Activated CD4-positive, alpha-beta T cell treated with anti-CD3 and anti-CD28 coated beads for 36 hours (primary cell): ENCODE results near the gene CACNB4. TPM values are rescaled to one million over a fixed set of nuclear protein-coding genes. Genes with fewer than 3 reads are reported as not detected.

Experiments used
- ATAC-seq: fragments of 200-7000 bp; cut with Tn5 transposase; one replicate; pipeline ENCODE4 v1.10.0; 2021; ENCODE audit warnings: mild to moderate bottlenecking, moderate library complexity
- CTCF ChIA-PET: fragments of 350-600 bp; sonication (Branson Sonifier 250); formaldehyde crosslinking; loops from one replicate; lab custom pipeline; 2021; ENCODE audit warnings: antibody characterized with exemption; lab: Charles Lee
- POLR2A ChIA-PET: fragments of 350-600 bp; sonication (Branson Sonifier 250); formaldehyde crosslinking; loops from one replicate; lab custom pipeline; 2021; ENCODE audit warnings: antibody characterized with exemption, inconsistent platforms; lab: Charles Lee
- DNase-seq: peaks from one replicate; pipeline ENCODE4 v3.0.0-alpha.2; 2020
- H3K27ac Mint-ChIP-seq: one replicate; pipeline ENCODE4 v1.8.0; 2021; ENCODE audit warnings: mixed read lengths
- H3K27me3 Mint-ChIP-seq: one replicate; pipeline ENCODE4 v1.8.0; 2021; ENCODE audit warnings: mixed read lengths
- H3K36me3 Mint-ChIP-seq: one replicate; pipeline ENCODE4 v1.8.0; 2021; ENCODE audit warnings: low read depth, mixed read lengths
- H3K4me1 Mint-ChIP-seq: one replicate; pipeline ENCODE4 v1.8.0; 2021; ENCODE audit warnings: mixed read lengths
- H3K4me3 Mint-ChIP-seq: one replicate; pipeline ENCODE4 v1.8.0; 2021; ENCODE audit warnings: mild to moderate bottlenecking, moderate library complexity, mixed read lengths
- H3K9me3 Mint-ChIP-seq: one replicate; pipeline ENCODE4 v1.8.0; 2021; ENCODE audit warnings: low read depth, mixed read lengths
- intact Hi-C, 2 experiments: fragments of 100-400 bp; cut with DNase I in 1 of 2; cut with micrococcal nuclease in 1 of 2; formaldehyde crosslinking; loops; one replicate each; pipeline versions ENCODE4 v1.14.2 to v1.15.1; 2022 to 2024; cut with DNase I, micrococcal nuclease
- total RNA-seq, 2 experiments: library from RNA; stranded (reverse); gene quantifications; one replicate each; pipeline ENCODE4 v1.2.3, GENCODE V29; 2021

CACNB4 gene
- total RNA-seq, 2 experiments from 2014 or later: 0.26 to 0.37 TPM

- ChIA-PET POLR2A (no interaction called here), CTCF (interaction anchor here (0.6 to 0.9 kb wide), 2 partner anchors 184 to 225 kb away, joined by 3 to 4 read pairs; no protein-coding TSS in a partner anchor)
- Mint-ChIP-seq H3K27ac (no peak overlapping the region), H3K36me3 (no peaks in the 10 kb centered on the region), H3K4me1 (no peaks in the 10 kb centered on the region), H3K27me3 (peaks cover 6% of the 10 kb centered on the region), H3K9me3 (no peaks in the 10 kb centered on the region), H3K4me3 (no peak overlapping the region)
- no peak for DNase-seq
- no peak for ATAC-seq
- intact Hi-C loops: no loop called here
Measured at GRCh38 chr2:151862700-151863099, 236.1 kb downstream of the CACNB4 start.

- intact Hi-C loops: no loop called here
- H3K4me1 Mint-ChIP-seq: no peaks in the 10 kb centered on the region
- ATAC-seq (no peak), DNase-seq (no peak)
- H3K4me3 Mint-ChIP-seq: no peak overlapping the region
- H3K36me3 Mint-ChIP-seq: no peaks in the 10 kb centered on the region
- peaks cover 2% of the 10 kb centered on the region for H3K27me3 Mint-ChIP-seq
- CTCF ChIA-PET: no interaction called here
- H3K9me3 Mint-ChIP-seq: no peaks in the 10 kb centered on the region
- POLR2A ChIA-PET: no interaction called here
- H3K27ac Mint-ChIP-seq: no peak overlapping the region
Measured at GRCh38 chr2:151861174-151861573, 237.7 kb downstream of the CACNB4 start.

- DNase-seq (no peak), ATAC-seq (no peak)
- no peak overlapping the region for H3K27ac Mint-ChIP-seq
- no peaks in the 10 kb centered on the region for H3K36me3 Mint-ChIP-seq
- POLR2A ChIA-PET: no interaction called here
- no peaks in the 10 kb centered on the region for H3K9me3 Mint-ChIP-seq
- peaks cover 2% of the 10 kb centered on the region for H3K27me3 Mint-ChIP-seq
- intact Hi-C loops: no loop called here
- no peaks in the 10 kb centered on the region for H3K4me1 Mint-ChIP-seq
- CTCF ChIA-PET: no interaction called here
- H3K4me3 Mint-ChIP-seq: no peak overlapping the region
Measured at GRCh38 chr2:151860613-151861146, 238.2 kb downstream of the CACNB4 start.

GRCh38 chr2:151860210-151860609, 238.6 kb downstream of the CACNB4 start:
- ATAC-seq: no peak
- DNase-seq: no peak
- Mint-ChIP-seq H3K27me3 (peaks cover 2% of the 10 kb centered on the region), H3K4me3 (no peak overlapping the region), H3K4me1 (no peaks in the 10 kb centered on the region), H3K27ac (no peak overlapping the region), H3K9me3 (no peaks in the 10 kb centered on the region), H3K36me3 (no peaks in the 10 kb centered on the region)
- intact Hi-C loops: no loop called here
- ChIA-PET POLR2A (no interaction called here), CTCF (interaction anchor here (0.6 kb wide), 1 partner anchor 61 kb away, joined by 4 read pairs; no protein-coding TSS in a partner anchor)

GRCh38 chr2:151857650-151858049, 241.2 kb downstream of the CACNB4 start:
- CTCF ChIA-PET: interaction anchor here (1.1 kb wide), 1 partner anchor 8 kb away, joined by 4 read pairs; no protein-coding TSS in a partner anchor
- no peak for ATAC-seq
- POLR2A ChIA-PET: no interaction called here
- no peaks in the 10 kb centered on the region for H3K27me3 Mint-ChIP-seq
- intact Hi-C loops: no loop called here
- no peaks in the 10 kb centered on the region for H3K9me3 Mint-ChIP-seq
- H3K27ac Mint-ChIP-seq: no peak overlapping the region
- H3K4me1 Mint-ChIP-seq: no peaks in the 10 kb centered on the region
- H3K4me3 Mint-ChIP-seq: no peak overlapping the region
- H3K36me3 Mint-ChIP-seq: no peaks in the 10 kb centered on the region
- no peak for DNase-seq

GRCh38 chr2:151855111-151855510, 243.7 kb downstream of the CACNB4 start:
- ATAC-seq (no peak), DNase-seq (no peak)
- Mint-ChIP-seq H3K9me3 (no peaks in the 10 kb centered on the region), H3K27ac (no peak overlapping the region), H3K4me1 (no peaks in the 10 kb centered on the region), H3K27me3 (no peaks in the 10 kb centered on the region), H3K4me3 (no peak overlapping the region), H3K36me3 (no peaks in the 10 kb centered on the region)
- POLR2A ChIA-PET: no interaction called here
- intact Hi-C loops: no loop called here
- CTCF ChIA-PET: interaction anchor here (0.6 to 0.9 kb wide), 2 partner anchors 9 kb away, joined by 3 to 5 read pairs; no protein-coding TSS in a partner anchor

- Mint-ChIP-seq H3K4me3 (no peak overlapping the region), H3K9me3 (no peaks in the 10 kb centered on the region), H3K36me3 (no peaks in the 10 kb centered on the region), H3K27ac (no peak overlapping the region), H3K27me3 (no peaks in the 10 kb centered on the region), H3K4me1 (no peaks in the 10 kb centered on the region)
- no peak for DNase-seq
- ChIA-PET CTCF (interaction anchor here (0.7 kb wide), 1 partner anchor 146 kb away, joined by 3 read pairs; no protein-coding TSS in a partner anchor), POLR2A (no interaction called here)
- ATAC-seq: no peak
- intact Hi-C loops: no loop called here
Measured at GRCh38 chr2:151853070-151853758, 245.6 kb downstream of the CACNB4 start.

GRCh38 chr2:151852260-151853069, 246.4 kb downstream of the CACNB4 start:
- ATAC-seq (no peak), DNase-seq (no peak)
- H3K36me3 Mint-ChIP-seq: no peaks in the 10 kb centered on the region
- H3K27ac Mint-ChIP-seq: no peak overlapping the region
- peaks cover 3% of the 10 kb centered on the region for H3K27me3 Mint-ChIP-seq
- POLR2A ChIA-PET: no interaction called here
- H3K9me3 Mint-ChIP-seq: no peaks in the 10 kb centered on the region
- H3K4me1 Mint-ChIP-seq: no peaks in the 10 kb centered on the region
- CTCF ChIA-PET: no interaction called here
- no peak overlapping the region for H3K4me3 Mint-ChIP-seq
- intact Hi-C loops: no loop called here

- no peak for ATAC-seq
- intact Hi-C loops: no loop called here
- Mint-ChIP-seq H3K4me3 (no peak overlapping the region), H3K9me3 (no peaks in the 10 kb centered on the region), H3K36me3 (no peaks in the 10 kb centered on the region), H3K27ac (no peak overlapping the region), H3K4me1 (no peaks in the 10 kb centered on the region), H3K27me3 (peaks cover 3% of the 10 kb centered on the region)
- DNase-seq: no peak
- POLR2A ChIA-PET: no interaction called here
- CTCF ChIA-PET: no interaction called here
Measured at GRCh38 chr2:151851761-151852160, 247.1 kb downstream of the CACNB4 start.

GRCh38 chr2:151849413-151850010, 249.3 kb downstream of the CACNB4 start:
- ATAC-seq: no peak
- DNase-seq: no peak
- ChIA-PET CTCF (interaction anchor here (0.9 to 1.1 kb wide), 3 partner anchors 8 to 176 kb away, joined by 3 to 4 read pairs (median 3); no protein-coding TSS in a partner anchor), POLR2A (no interaction called here)
- H3K4me3 Mint-ChIP-seq: no peak overlapping the region
- H3K4me1 Mint-ChIP-seq: no peaks in the 10 kb centered on the region
- H3K9me3 Mint-ChIP-seq: no peaks in the 10 kb centered on the region
- H3K27me3 Mint-ChIP-seq: peaks cover 3% of the 10 kb centered on the region
- no peak overlapping the region for H3K27ac Mint-ChIP-seq
- intact Hi-C loops: no loop called here
- no peaks in the 10 kb centered on the region for H3K36me3 Mint-ChIP-seq

- ChIA-PET POLR2A (interaction anchor here (1.0 kb wide), 1 partner anchor 18 kb away, joined by 3 read pairs; the partner anchor contains the start of gene ARL5A), CTCF (interaction anchor here (1.4 to 1.5 kb wide), 2 partner anchors 9 to 180 kb away, joined by 3 to 4 read pairs; no protein-coding TSS in a partner anchor)
- Mint-ChIP-seq H3K27me3 (peaks cover 4% of the 10 kb centered on the region), H3K27ac (no peak overlapping the region), H3K4me1 (peaks cover 8% of the 10 kb centered on the region), H3K9me3 (no peaks in the 10 kb centered on the region), H3K4me3 (no peak overlapping the region), H3K36me3 (no peaks in the 10 kb centered on the region)
- DNase-seq (no peak), ATAC-seq (no peak)
- intact Hi-C loops: no loop called here
Measured at GRCh38 chr2:151845884-151846283, 253.0 kb downstream of the CACNB4 start.
